A673 (cell line): ENCODE measurements around the gene LDLRAD3. TPM values are rescaled to one million over a fixed set of nuclear protein-coding genes. Genes with fewer than 3 reads are reported as not detected.

Experiments
- BruUV-seq: library from RNA; stranded (reverse); fragments of 400-500 nt; replicated peaks from 2 replicates; lab custom pipeline; 2021; lab: Mats Ljungman, UMichigan
- CTCF ChIA-PET: fragments of 300-600 bp; sonication (Branson Sonifier 250); formaldehyde crosslinking; loops from one replicate; lab custom pipeline; 2022; ENCODE audit warnings: antibody characterized with exemption; lab: Charles Lee
- POLR2A ChIA-PET: fragments of 300-600 bp; sonication (Branson Sonifier 250); formaldehyde crosslinking; loops from one replicate; lab custom pipeline; 2022; ENCODE audit warnings: antibody characterized with exemption; ENCODE audit not compliant: low non-redundant PET; lab: Charles Lee
- DNase-seq: peaks from one replicate; pipeline ENCODE4 v3.0.0-alpha.2; 2015; ENCODE audit warnings: low spot score
- H3K27ac ChIP-seq: fragments of 200-600 bp; sonication (generic); 2 replicates; pipeline ENCODE4 v1.5.1; 2016; ENCODE audit warnings: mixed run types, low read depth, mild to moderate bottlenecking, mixed read lengths, antibody characterized with exemption, low read length; ENCODE audit not compliant: poor library complexity, severe bottlenecking
- H3K27me3 ChIP-seq: fragments of 200-600 bp; sonication (generic); replicated peaks from 2 replicates; pipeline ENCODE4 v1.6.1; 2017; ENCODE audit warnings: mixed run types, low read depth, mild to moderate bottlenecking, mixed read lengths, antibody characterized with exemption, low read length; ENCODE audit not compliant: insufficient read depth, poor library complexity
- H3K36me3 ChIP-seq: fragments of 200-600 bp; sonication (generic); 2 replicates; pipeline ENCODE4 v1.6.1; 2016; ENCODE audit warnings: mixed run types, mild to moderate bottlenecking, mixed read lengths, antibody characterized with exemption, low read length; ENCODE audit not compliant: insufficient read depth, poor library complexity, severe bottlenecking
- H3K4me1 ChIP-seq: fragments of 200-600 bp; sonication (generic); 2 replicates; pipeline ENCODE4 v1.6.1; 2017; ENCODE audit warnings: mixed run types, mild to moderate bottlenecking, mixed read lengths, antibody characterized with exemption, low read length; ENCODE audit not compliant: insufficient read depth, poor library complexity, severe bottlenecking
- H3K4me3 ChIP-seq: fragments of 200-600 bp; sonication (generic); 2 replicates; pipeline ENCODE4 v1.5.1; 2016; ENCODE audit warnings: low read depth, mixed run types, mild to moderate bottlenecking, mixed read lengths, low read length; ENCODE audit not compliant: poor library complexity, severe bottlenecking
- H3K9me3 ChIP-seq: fragments of 200-600 bp; sonication (generic); 2 replicates; pipeline ENCODE4 v1.6.1; 2016; ENCODE audit warnings: mixed run types, low read depth, mild to moderate bottlenecking, mixed read lengths, antibody characterized with exemption, low read length; ENCODE audit not compliant: poor library complexity, severe bottlenecking
- CTCF ChIP-seq: fragments of 300-800, 200-600 bp; sonication (generic); conservative IDR thresholded peaks from 2 replicates; pipeline ENCODE4 v1.5.1; 2017; ENCODE audit warnings: low read depth, mild to moderate bottlenecking, antibody characterized with exemption, low read length, moderate library complexity, mixed read lengths
- EZH2 ChIP-seq: fragments of 200-600 bp; sonication (generic); IDR thresholded peaks from 2 replicates; pipeline ENCODE4 v1.6.1; 2017; ENCODE audit warnings: borderline replicate concordance, low read depth, mild to moderate bottlenecking, mixed read lengths, antibody characterized with exemption, low read length; ENCODE audit not compliant: poor library complexity, severe bottlenecking
- intact Hi-C: fragments of 100-400 bp; cut with micrococcal nuclease; formaldehyde crosslinking; loops from one replicate; pipeline ENCODE4 v1.10.0; 2022; ENCODE audit not compliant: unreplicated experiment
- total RNA-seq: library from RNA; stranded (reverse); gene quantifications from 2 replicates; pipeline ENCODE4 v1.2.3, GENCODE V29; 2021

The LDLRAD3 gene
- total RNA-seq, 1 experiment from 2014 or later: 13.1 TPM

DNA sequence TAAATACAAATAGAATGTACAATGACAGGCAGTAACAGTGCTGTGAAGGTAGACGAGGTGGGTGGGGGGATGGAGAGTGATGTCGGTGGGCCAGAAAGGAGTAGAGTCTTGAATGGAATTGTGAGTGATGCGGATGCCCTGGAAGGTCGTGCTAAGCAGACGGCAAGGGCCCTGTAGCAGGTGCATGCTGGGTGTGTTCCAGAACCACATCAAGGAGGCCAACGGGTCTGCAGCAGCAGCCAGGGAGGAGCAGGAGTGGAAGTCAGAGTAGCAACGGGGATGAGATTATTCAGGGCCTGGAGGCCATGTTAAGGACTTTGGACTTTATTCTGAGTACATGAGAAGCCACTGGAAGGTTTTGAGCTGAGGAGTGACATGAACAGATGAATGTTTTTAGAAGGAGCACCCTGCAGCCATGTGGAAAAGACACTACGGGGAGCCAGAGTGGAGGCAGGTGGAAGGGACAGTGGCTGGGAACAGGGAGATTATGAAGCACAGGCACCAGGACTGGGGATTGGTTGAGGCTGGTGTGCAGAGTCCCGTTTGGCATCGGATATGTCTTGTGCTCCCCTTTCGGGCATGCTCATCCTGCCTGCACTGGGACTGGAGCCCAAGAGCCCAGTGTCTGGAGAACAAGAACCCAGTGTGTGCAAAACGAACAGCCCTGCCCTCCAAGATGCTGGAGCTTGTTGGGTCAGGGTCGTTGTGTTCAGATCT lies 271.3 kb downstream of the LDLRAD3 start:
- Histone ChIP-seq H3K27ac (no peak overlapping the region), H3K36me3 (no peaks in the 10 kb centered on the region), H3K4me1 (no peaks in the 10 kb centered on the region), H3K4me3 (no peak overlapping the region), H3K27me3 (no peaks in the 10 kb centered on the region), H3K9me3 (peaks cover 10% of the 10 kb centered on the region)
- TF ChIP-seq EZH2 (no peak), CTCF (no peak)
- no peak for DNase-seq
- ChIA-PET POLR2A (no interaction called here), CTCF (interaction anchor here (1.0 kb wide), 1 partner anchor 43 kb away, joined by 3 read pairs; no protein-coding TSS in a partner anchor)
- intact Hi-C loops: no loop called here
- no TSS peak for BruUV-seq

GRCh38 chr11:36215693-36216060 lies 271.8 kb downstream of the LDLRAD3 start:
- TF ChIP-seq EZH2: no peak
- no peak for TF ChIP-seq CTCF
- no peak overlapping the region for H3K4me3 ChIP-seq
- DNase-seq: no peak
- H3K36me3 ChIP-seq: no peaks in the 10 kb centered on the region
- H3K27ac ChIP-seq: no peak overlapping the region
- no peaks in the 10 kb centered on the region for H3K27me3 ChIP-seq
- ChIA-PET CTCF (interaction anchor here (1.0 kb wide), 1 partner anchor 43 kb away, joined by 3 read pairs; no protein-coding TSS in a partner anchor), POLR2A (no interaction called here)
- intact Hi-C loops: no loop called here
- H3K4me1 ChIP-seq: no peaks in the 10 kb centered on the region
- BruUV-seq: no TSS peak
- H3K9me3 ChIP-seq: peaks cover 15% of the 10 kb centered on the region

DNA sequence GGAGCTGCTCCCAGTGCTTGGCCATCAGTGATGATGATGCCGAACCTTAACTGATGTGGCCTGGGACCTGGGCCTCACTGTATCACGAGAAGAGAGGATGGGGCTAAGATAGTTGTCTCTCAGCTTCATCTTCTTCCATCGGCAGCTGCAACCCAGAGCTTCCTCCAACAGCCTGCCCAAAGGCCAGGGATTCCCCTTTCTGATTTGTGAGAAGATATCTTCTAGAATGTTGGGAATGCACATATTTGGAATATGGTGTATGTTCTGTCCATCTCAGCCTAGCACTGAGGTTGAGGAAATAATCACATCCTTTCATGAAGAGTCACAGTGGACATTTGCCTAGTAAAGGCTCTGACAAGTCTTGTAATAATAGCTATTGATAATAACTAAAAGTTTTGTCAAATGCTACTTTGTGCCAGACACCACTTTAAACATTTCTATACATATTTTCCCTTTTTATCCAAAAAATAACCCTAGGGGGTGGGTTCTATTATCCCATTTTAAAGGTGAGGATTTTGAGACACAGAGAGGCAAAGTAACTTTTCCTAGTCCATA lies 272.3 kb downstream of the LDLRAD3 start:
- ChIA-PET POLR2A (no interaction called here), CTCF (interaction anchor here (1.0 kb wide), 1 partner anchor 42 kb away, joined by 3 read pairs; no protein-coding TSS in a partner anchor)
- intact Hi-C loops: no loop called here
- H3K4me3 ChIP-seq: no peak overlapping the region
- H3K36me3 ChIP-seq: no peaks in the 10 kb centered on the region
- no peak for DNase-seq
- H3K27ac ChIP-seq: no peak overlapping the region
- H3K27me3 ChIP-seq: no peaks in the 10 kb centered on the region
- no TSS peak for BruUV-seq
- TF ChIP-seq EZH2 (no peak), CTCF (no peak)
- no peaks in the 10 kb centered on the region for H3K4me1 ChIP-seq
- H3K9me3 ChIP-seq: peaks cover 15% of the 10 kb centered on the region
